Skeletal muscle tissue (tissue), 4 donors: Measurements from ENCODE around the gene MICAL3. TPM values are rescaled to one million over a fixed set of nuclear protein-coding genes. Genes with fewer than 3 reads are reported as not detected.

Experiments used
- H3K27ac ChIP-seq: one replicate; pipeline ENCODE4 v1.7.0; 2013; ENCODE audit warnings: mild to moderate bottlenecking, low read depth, low read length, inconsistent platforms
- H3K27me3 ChIP-seq, 3 donors: one replicate each; pipeline ENCODE4 v1.7.0; 2013; ENCODE audit warnings: low read length in 3 of 3; ENCODE audit not compliant: control insufficient read depth in 3 of 3, insufficient read depth in 3 of 3
- H3K36me3 ChIP-seq, 3 donors: one replicate each; pipeline ENCODE4 v1.7.0; 2013; ENCODE audit warnings: low read length in 3 of 3; ENCODE audit not compliant: control insufficient read depth in 3 of 3, insufficient read depth in 3 of 3
- H3K4me1 ChIP-seq, 3 donors: one replicate each; pipeline ENCODE4 v1.7.0; 2013; ENCODE audit warnings: low read length in 3 of 3, mild to moderate bottlenecking in 3 of 3; ENCODE audit not compliant: control insufficient read depth in 3 of 3, insufficient read depth in 3 of 3
- H3K4me3 ChIP-seq, 3 donors: one replicate each; pipeline ENCODE4 v1.7.0; 2013; ENCODE audit warnings: low read length in 3 of 3
- H3K9ac ChIP-seq, 3 donors: one replicate each; pipeline ENCODE4 v1.7.0; 2013; ENCODE audit warnings: low read length in 3 of 3, mild to moderate bottlenecking in 3 of 3, moderate library complexity in 2 of 3, low read depth in 1 of 3
- H3K9me3 ChIP-seq, 3 donors: one replicate each; pipeline ENCODE4 v1.7.0; 2013; ENCODE audit warnings: low read length in 3 of 3; ENCODE audit not compliant: control insufficient read depth in 3 of 3
- total RNA-seq: library from RNA; depleted of rRNA; stranded (reverse); fragments of >200 nt; gene quantifications from one replicate; pipeline ENCODE4 v1.2.3, GENCODE V29; 2014
- donor health status: Osteomylitis.

Gene MICAL3
- total RNA-seq, 1 donor from 2014 or later = 20.9 TPM

GRCh38 chr22:17783773-17784480 is 240.4 kb downstream of the MICAL3 start:
- peaks cover 13 to 33% (median 24%) of the 10 kb centered on the region in 3 donors for H3K4me1 ChIP-seq
- no peak overlapping the region for H3K9ac ChIP-seq
- no peaks in the 10 kb centered on the region for H3K9me3 ChIP-seq
- H3K36me3 ChIP-seq = peaks cover 2 to 8% (median 4%) of the 10 kb centered on the region in 3 donors
- no peaks in the 10 kb centered on the region for H3K27me3 ChIP-seq
- H3K4me3 ChIP-seq = no peak overlapping the region
- no peak overlapping the region for H3K27ac ChIP-seq

- H3K9ac ChIP-seq = no peak overlapping the region
- no peaks in the 10 kb centered on the region for H3K27me3 ChIP-seq
- no peak overlapping the region for H3K4me3 ChIP-seq
- H3K27ac ChIP-seq = no peak overlapping the region
- no peaks in the 10 kb centered on the region for H3K9me3 ChIP-seq
- peaks cover 13 to 33% (median 24%) of the 10 kb centered on the region in 3 donors for H3K4me1 ChIP-seq
- peaks cover 0 to 4% (median 0%) of the 10 kb centered on the region in 3 donors for H3K36me3 ChIP-seq
Observed at GRCh38 chr22:17783312-17783711, 241.0 kb downstream of the MICAL3 start.

- no peaks in the 10 kb centered on the region for H3K36me3 ChIP-seq
- no peak overlapping the region for H3K9ac ChIP-seq
- H3K4me3 ChIP-seq = no peak overlapping the region
- H3K9me3 ChIP-seq = no peaks in the 10 kb centered on the region
- no peak overlapping the region for H3K27ac ChIP-seq
- H3K27me3 ChIP-seq = no peaks in the 10 kb centered on the region
- peaks cover 13 to 33% (median 22%) of the 10 kb centered on the region in 3 donors for H3K4me1 ChIP-seq
Observed at GRCh38 chr22:17782621-17783020, 241.7 kb downstream of the MICAL3 start.

- no peaks in the 10 kb centered on the region for H3K9me3 ChIP-seq
- no peaks in the 10 kb centered on the region for H3K36me3 ChIP-seq
- no peaks in the 10 kb centered on the region for H3K27me3 ChIP-seq
- no peak overlapping the region for H3K27ac ChIP-seq
- H3K9ac ChIP-seq = no peak overlapping the region
- peaks cover 10 to 30% (median 17%) of the 10 kb centered on the region in 3 donors for H3K4me1 ChIP-seq
- no peak overlapping the region for H3K4me3 ChIP-seq
Observed at GRCh38 chr22:17782158-17782557, 242.2 kb downstream of the MICAL3 start.

GRCh38 chr22:17781319-17782031 is 242.9 kb downstream of the MICAL3 start:
- Histone ChIP-seq H3K9me3 (no peaks in the 10 kb centered on the region), H3K4me1 (peaks cover 3 to 24% (median 11%) of the 10 kb centered on the region in 3 donors), H3K36me3 (no peaks in the 10 kb centered on the region), H3K27ac (no peak overlapping the region), H3K4me3 (no peak overlapping the region), H3K27me3 (no peaks in the 10 kb centered on the region), H3K9ac (no peak overlapping the region)

GRCh38 chr22:17780741-17781318 is 243.5 kb downstream of the MICAL3 start:
- H3K27ac ChIP-seq = no peak overlapping the region

GRCh38 chr22:17780116-17780740 is 244.1 kb downstream of the MICAL3 start:
- H3K9ac ChIP-seq = no peak overlapping the region
- H3K4me1 ChIP-seq = peaks cover 0 to 14% (median 2%) of the 10 kb centered on the region in 3 donors
- H3K27me3 ChIP-seq = no peaks in the 10 kb centered on the region
- no peak overlapping the region for H3K27ac ChIP-seq
- H3K36me3 ChIP-seq = no peaks in the 10 kb centered on the region
- no peak overlapping the region for H3K4me3 ChIP-seq
- H3K9me3 ChIP-seq = no peaks in the 10 kb centered on the region

More at GRCh38 chr22:17780741-17781318, 243.5 kb downstream of the MICAL3 start:
- no peaks in the 10 kb centered on the region for H3K27me3 ChIP-seq
- no peaks in the 10 kb centered on the region for H3K9me3 ChIP-seq
- H3K9ac ChIP-seq = no peak overlapping the region
- H3K36me3 ChIP-seq = no peaks in the 10 kb centered on the region
- H3K4me3 ChIP-seq = no peak overlapping the region
- H3K4me1 ChIP-seq = peaks cover 0 to 19% (median 5%) of the 10 kb centered on the region in 3 donors

GRCh38 chr22:17779286-17780115 is 244.9 kb downstream of the MICAL3 start:
- Histone ChIP-seq H3K36me3 (no peaks in the 10 kb centered on the region), H3K27me3 (no peaks in the 10 kb centered on the region), H3K4me1 (peaks cover 0 to 12% (median 2%) of the 10 kb centered on the region in 3 donors), H3K9ac (no peak overlapping the region), H3K4me3 (no peak overlapping the region), H3K27ac (no peak overlapping the region), H3K9me3 (no peaks in the 10 kb centered on the region)

- Histone ChIP-seq H3K9me3 (no peaks in the 10 kb centered on the region), H3K4me3 (no peak overlapping the region), H3K27me3 (no peaks in the 10 kb centered on the region), H3K9ac (no peak overlapping the region), H3K4me1 (peaks cover 2 to 14% (median 4%) of the 10 kb centered on the region in 3 donors), H3K36me3 (no peaks in the 10 kb centered on the region), H3K27ac (no peak overlapping the region)
Observed at GRCh38 chr22:17778412-17778976, 245.9 kb downstream of the MICAL3 start.
